ENCODE measurements around the gene RORC.

- TF ChIP-seq CTCF (conservative IDR thresholded peaks at IDR 0.05 in 1 of 2, IDR thresholded peaks at IDR 0.05 in 1 of 2; ENCODE audit: extremely low read depth in 1 of 2, insufficient read depth in 1 of 2, low read depth in 1 of 2, low read length in 2 of 2) (no peak), EZH2 (IDR thresholded peaks at IDR 0.05; ENCODE audit: borderline replicate concordance, low read length) (no peak)
Measured at GRCh38 chr1:151858886-151859665, 27.5 kb upstream of the RORC start.
